ENCODE data around the gene OPA3.

OPA3 gene

DNA sequence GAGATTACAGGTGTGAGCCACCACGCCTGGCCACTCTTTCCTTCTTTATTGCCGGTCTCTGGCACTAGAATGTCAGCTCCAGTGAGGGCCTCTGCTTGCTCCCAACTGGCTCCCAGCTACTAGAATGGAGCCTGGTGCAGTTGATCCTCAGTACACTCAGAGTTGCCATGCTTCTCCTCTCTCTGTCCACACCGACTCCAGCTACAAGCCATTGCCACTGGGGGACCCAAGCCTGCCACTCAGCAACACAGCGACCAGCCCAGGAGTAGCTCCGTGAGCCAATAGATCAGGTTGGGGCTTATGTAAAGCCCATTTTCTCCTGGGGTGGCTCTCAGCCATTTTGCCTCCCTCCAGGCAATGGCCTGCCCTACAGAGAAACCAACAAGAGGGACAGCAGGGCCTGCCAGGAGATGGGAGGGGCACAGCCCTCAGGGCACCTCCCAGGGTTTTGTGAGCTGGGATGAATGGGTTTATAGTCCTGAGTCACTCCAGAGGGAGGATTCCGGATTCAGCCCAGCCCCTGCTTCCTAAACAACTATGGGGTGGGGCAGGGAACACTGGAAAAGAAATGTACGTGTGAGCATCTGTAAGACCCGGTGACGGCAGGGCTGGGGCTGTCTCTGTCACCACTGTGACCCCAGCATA, 36.5 kb downstream of the OPA3 start:
- Histone ChIP-seq H2AFZ (ENCODE audit: low read depth, low read length) (no peak overlapping the region), H3K4me1 (ENCODE audit: insufficient read depth, low read length) (no peaks in the 10 kb centered on the region), H3K27me3 (ENCODE audit: insufficient read depth, low read length, poor library complexity) (no peaks in the 10 kb centered on the region), H3K27ac (ENCODE audit: low read length) (no peak overlapping the region), H3K4me3 (ENCODE audit: low read depth in 1 of 2, low read length in 2 of 2) (no peak overlapping the region), H3K4me2 (ENCODE audit: insufficient read depth, low read length) (no peak overlapping the region), H3K36me3 (ENCODE audit: insufficient read depth, low read length) (peaks cover 1% of the 10 kb centered on the region), H3K9ac (ENCODE audit: low read depth, low read length) (no peak overlapping the region), H3K9me3 (ENCODE audit: insufficient read depth, low read length, severe bottlenecking) (no peaks in the 10 kb centered on the region), H3K79me2 (ENCODE audit: insufficient read depth, low read length) (no peaks in the 10 kb centered on the region), H4K20me1 (ENCODE audit: insufficient read depth, low read length) (no peaks in the 10 kb centered on the region; the same call in 1 of the 2 replicates)
- DNase-seq (no peak), ATAC-seq (ENCODE audit: insufficient read depth, low read depth) (no peak)
- TF ChIP-seq, protein P1, sequence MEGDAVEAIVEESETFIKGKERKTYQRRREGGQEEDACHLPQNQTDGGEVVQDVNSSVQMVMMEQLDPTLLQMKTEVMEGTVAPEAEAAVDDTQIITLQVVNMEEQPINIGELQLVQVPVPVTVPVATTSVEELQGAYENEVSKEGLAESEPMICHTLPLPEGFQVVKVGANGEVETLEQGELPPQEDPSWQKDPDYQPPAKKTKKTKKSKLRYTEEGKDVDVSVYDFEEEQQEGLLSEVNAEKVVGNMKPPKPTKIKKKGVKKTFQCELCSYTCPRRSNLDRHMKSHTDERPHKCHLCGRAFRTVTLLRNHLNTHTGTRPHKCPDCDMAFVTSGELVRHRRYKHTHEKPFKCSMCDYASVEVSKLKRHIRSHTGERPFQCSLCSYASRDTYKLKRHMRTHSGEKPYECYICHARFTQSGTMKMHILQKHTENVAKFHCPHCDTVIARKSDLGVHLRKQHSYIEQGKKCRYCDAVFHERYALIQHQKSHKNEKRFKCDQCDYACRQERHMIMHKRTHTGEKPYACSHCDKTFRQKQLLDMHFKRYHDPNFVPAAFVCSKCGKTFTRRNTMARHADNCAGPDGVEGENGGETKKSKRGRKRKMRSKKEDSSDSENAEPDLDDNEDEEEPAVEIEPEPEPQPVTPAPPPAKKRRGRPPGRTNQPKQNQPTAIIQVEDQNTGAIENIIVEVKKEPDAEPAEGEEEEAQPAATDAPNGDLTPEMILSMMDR (IDR thresholded peaks at IDR 0.05; ENCODE audit: borderline replicate concordance, extremely low read depth, low read length, poor library complexity, severe bottlenecking), result no peak
- no peak for TF ChIP-seq EZH2 (IDR thresholded peaks at IDR 0.05; ENCODE audit: borderline replicate concordance, low read depth, low read length, severe bottlenecking)

DNA sequence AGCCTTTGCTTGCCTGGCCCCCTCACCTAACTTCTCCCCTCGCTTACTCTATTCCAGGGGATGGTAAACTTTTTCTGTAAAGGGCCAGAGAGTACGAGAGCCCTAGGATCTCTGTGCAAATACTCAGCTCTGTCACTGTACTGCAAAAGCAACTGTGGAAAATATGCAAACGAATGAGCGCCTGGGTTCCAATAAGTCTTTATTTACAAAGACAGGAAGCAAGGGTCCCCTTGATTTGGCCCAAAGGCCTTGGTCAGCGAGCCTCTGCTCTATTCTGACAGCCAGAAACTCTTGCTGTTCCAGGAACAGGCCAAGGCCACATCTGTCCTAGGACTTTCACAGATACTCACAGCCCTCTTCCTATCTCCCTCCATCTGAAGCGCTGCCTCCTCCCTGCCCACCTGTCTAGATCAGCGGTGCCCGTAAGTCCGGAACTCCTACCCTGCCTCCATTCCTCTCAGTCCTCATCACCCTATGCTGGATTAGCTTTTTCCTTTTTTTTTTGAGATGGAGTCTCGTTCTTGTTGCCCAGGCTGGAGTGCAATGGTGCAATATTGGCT, 37.3 kb downstream of the OPA3 start:
- H2AFZ ChIP-seq (ENCODE audit: low read depth, low read length), result no peak overlapping the region
- H3K36me3 ChIP-seq (ENCODE audit: insufficient read depth, low read length), result no peaks in the 10 kb centered on the region
- DNase-seq, result no peak
- no peaks in the 10 kb centered on the region for H3K9me3 ChIP-seq (ENCODE audit: insufficient read depth, low read length, severe bottlenecking)
- H3K4me2 ChIP-seq (ENCODE audit: insufficient read depth, low read length), result no peak overlapping the region
- no peaks in the 10 kb centered on the region for H3K79me2 ChIP-seq (ENCODE audit: insufficient read depth, low read length)
- H3K4me1 ChIP-seq (ENCODE audit: insufficient read depth, low read length), result no peaks in the 10 kb centered on the region
- ATAC-seq (ENCODE audit: insufficient read depth, low read depth), result no peak
- no peaks in the 10 kb centered on the region for H4K20me1 ChIP-seq (ENCODE audit: insufficient read depth, low read length)
- H3K9ac ChIP-seq (ENCODE audit: low read depth, low read length), result no peak overlapping the region
- no peak overlapping the region for H3K4me3 ChIP-seq (ENCODE audit: low read depth in 1 of 2, low read length in 2 of 2)
- TF ChIP-seq, protein P1 (IDR thresholded peaks at IDR 0.05; ENCODE audit: borderline replicate concordance, extremely low read depth, low read length, poor library complexity, severe bottlenecking), result no peak
- TF ChIP-seq EZH2 (IDR thresholded peaks at IDR 0.05; ENCODE audit: borderline replicate concordance, low read depth, low read length, severe bottlenecking), result no peak
- H3K27me3 ChIP-seq (ENCODE audit: insufficient read depth, low read length, poor library complexity), result no peaks in the 10 kb centered on the region
- H3K27ac ChIP-seq (ENCODE audit: low read length), result no peak overlapping the region

DNA sequence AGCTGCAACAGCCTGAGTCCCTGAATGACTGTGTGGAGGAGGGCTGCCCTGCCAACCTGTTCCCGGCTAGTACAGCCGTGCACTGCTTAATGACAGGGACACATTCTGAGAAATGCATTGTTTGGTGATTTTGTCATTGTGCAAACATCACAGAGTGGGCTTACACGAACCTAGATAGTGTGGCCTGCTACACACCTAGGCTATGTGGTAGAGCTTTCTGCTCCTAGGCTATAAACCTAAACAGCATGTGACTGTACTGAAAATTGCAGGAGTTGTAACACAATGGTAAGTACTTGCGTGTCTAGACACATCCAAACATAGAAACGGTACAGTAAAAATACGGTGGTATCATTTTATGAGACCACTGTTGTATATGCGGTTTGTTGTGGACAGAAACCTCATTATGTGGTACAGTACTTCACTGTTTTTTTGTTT, 42.4 kb downstream of the OPA3 start:
- Histone ChIP-seq H3K9ac (ENCODE audit: low read depth, low read length) (no peak overlapping the region), H3K27me3 (ENCODE audit: insufficient read depth, low read length, poor library complexity) (no peaks in the 10 kb centered on the region), H2AFZ (ENCODE audit: low read depth, low read length) (no peak overlapping the region), H4K20me1 (ENCODE audit: insufficient read depth, low read length) (no peaks in the 10 kb centered on the region), H3K27ac (ENCODE audit: low read length) (no peak overlapping the region), H3K36me3 (ENCODE audit: insufficient read depth, low read length) (no peaks in the 10 kb centered on the region), H3K4me3 (ENCODE audit: low read depth in 1 of 2, low read length in 2 of 2) (no peak overlapping the region), H3K9me3 (ENCODE audit: insufficient read depth, low read length, severe bottlenecking) (no peaks in the 10 kb centered on the region), H3K4me2 (ENCODE audit: insufficient read depth, low read length) (no peak overlapping the region), H3K4me1 (ENCODE audit: insufficient read depth, low read length) (no peaks in the 10 kb centered on the region), H3K79me2 (ENCODE audit: insufficient read depth, low read length) (no peaks in the 10 kb centered on the region)
- DNase-seq (no peak), ATAC-seq (ENCODE audit: insufficient read depth, low read depth) (no peak)
- TF ChIP-seq, protein P1 (IDR thresholded peaks at IDR 0.05; ENCODE audit: borderline replicate concordance, extremely low read depth, low read length, poor library complexity, severe bottlenecking), result no peak
- TF ChIP-seq EZH2 (IDR thresholded peaks at IDR 0.05; ENCODE audit: borderline replicate concordance, low read depth, low read length, severe bottlenecking), result no peak

Data from DND-41 (cell line).